DND-41 (cell line): ENCODE data around the gene SYNC.

Source experiments
- ATAC-seq: fragments of 200-7000 bp; cut with Tn5 transposase; 3 replicates; pipeline ENCODE4 v1.9.1; 2021; ENCODE audit warnings: low read depth; ENCODE audit not compliant: insufficient read depth
- DNase-seq: peaks from one replicate; pipeline ENCODE4 v3.0.0-alpha.2; 2020
- H2AFZ ChIP-seq: 2 replicates; pipeline ENCODE4 v1.6.0; 2012; ENCODE audit warnings: low read depth, low read length
- H3K27ac ChIP-seq: 2 replicates; pipeline ENCODE4 v1.5.1; 2012; ENCODE audit warnings: low read length, inconsistent platforms
- H3K27me3 ChIP-seq: fragments of 200-600 bp; sonication (generic); 2 replicates; pipeline ENCODE4 v1.6.0; 2012; ENCODE audit warnings: low read length, mild to moderate bottlenecking, inconsistent platforms; ENCODE audit not compliant: insufficient read depth, poor library complexity
- H3K36me3 ChIP-seq: 2 replicates; pipeline ENCODE4 v1.5.1; 2012; ENCODE audit warnings: low read length, inconsistent platforms; ENCODE audit not compliant: insufficient read depth
- H3K4me1 ChIP-seq: 2 replicates; pipeline ENCODE4 v1.5.1; 2012; ENCODE audit warnings: mild to moderate bottlenecking, low read length; ENCODE audit not compliant: insufficient read depth
- H3K4me2 ChIP-seq: 2 replicates; pipeline ENCODE4 v1.6.0; 2012; ENCODE audit warnings: mild to moderate bottlenecking, moderate library complexity, low read length, inconsistent platforms; ENCODE audit not compliant: insufficient read depth
- H3K4me3 ChIP-seq, 2 experiments: fragments of 200-600 bp in 1 of 2; shearing (Covaris generic) in 1 of 2; 2 replicates each; pipeline ENCODE4 v1.5.1; 2012 to 2016; ENCODE audit warnings: inconsistent platforms in 2 of 2, low read length in 2 of 2, mild to moderate bottlenecking in 2 of 2, low read depth in 1 of 2, moderate library complexity in 1 of 2
- H3K79me2 ChIP-seq: 2 replicates; pipeline ENCODE4 v1.6.0; 2012; ENCODE audit warnings: low read length, inconsistent platforms; ENCODE audit not compliant: insufficient read depth
- H3K9ac ChIP-seq: 2 replicates; pipeline ENCODE4 v1.6.0; 2012; ENCODE audit warnings: low read depth, mild to moderate bottlenecking, inconsistent platforms, low read length, moderate library complexity
- H3K9me3 ChIP-seq: 2 replicates; pipeline ENCODE4 v1.5.1; 2012; ENCODE audit warnings: low read length, moderate library complexity, mild to moderate bottlenecking, inconsistent platforms; ENCODE audit not compliant: insufficient read depth, severe bottlenecking
- H4K20me1 ChIP-seq: 2 replicates; pipeline ENCODE4 v1.6.0; 2012; ENCODE audit warnings: low read length; ENCODE audit not compliant: insufficient read depth
- CTCF ChIP-seq: IDR thresholded peaks from 2 replicates; pipeline ENCODE4 v1.5.1; 2012; ENCODE audit warnings: borderline replicate concordance, low read length, moderate library complexity, mild to moderate bottlenecking; ENCODE audit not compliant: poor library complexity, severe bottlenecking; ENCODE audit errors: extremely low read depth
- EZH2 ChIP-seq: IDR thresholded peaks from 3 replicates; pipeline ENCODE4 v1.6.1; 2012; ENCODE audit warnings: borderline replicate concordance, low read depth, mild to moderate bottlenecking, moderate library complexity, low read length, inconsistent platforms; ENCODE audit not compliant: severe bottlenecking

SYNC gene

GRCh38 chr1:32743380-32744070 lies 41.0 kb upstream of the SYNC start:
- DNase-seq (no peak), ATAC-seq (no peak)
- H3K9ac ChIP-seq: no peak overlapping the region
- no peaks in the 10 kb centered on the region for H3K79me2 ChIP-seq
- H3K36me3 ChIP-seq: no peaks in the 10 kb centered on the region
- H3K9me3 ChIP-seq: no peaks in the 10 kb centered on the region
- no peak overlapping the region for H3K27ac ChIP-seq
- H3K27me3 ChIP-seq: peaks cover 32% of the 10 kb centered on the region
- H3K4me1 ChIP-seq: 0 out of 2 replicates have a peak, but pooled peaks cover 3% of the 10 kb centered on the region
- no peak overlapping the region for H3K4me2 ChIP-seq
- no peak for TF ChIP-seq EZH2
- TF ChIP-seq CTCF: no peak
- no peak overlapping the region for H2AFZ ChIP-seq
- H3K4me3 ChIP-seq: no peak overlapping the region
- peaks cover 10% of the 10 kb centered on the region; the same call in 1 of the 2 replicates for H4K20me1 ChIP-seq

GRCh38 chr1:32742956-32743355 lies 40.4 kb upstream of the SYNC start:
- Histone ChIP-seq H3K27me3 (peaks cover 32% of the 10 kb centered on the region), H3K36me3 (no peaks in the 10 kb centered on the region), H3K4me1 (0 out of 2 replicates have a peak, but pooled peaks cover 3% of the 10 kb centered on the region), H3K4me3 (no peak overlapping the region), H3K9me3 (no peaks in the 10 kb centered on the region), H3K27ac (no peak overlapping the region), H2AFZ (no peak overlapping the region), H4K20me1 (peaks cover 10% of the 10 kb centered on the region; the same call in 1 of the 2 replicates), H3K4me2 (no peak overlapping the region), H3K79me2 (no peaks in the 10 kb centered on the region), H3K9ac (no peak overlapping the region)
- ATAC-seq (no peak), DNase-seq (no peak)
- no peak for TF ChIP-seq CTCF
- no peak for TF ChIP-seq EZH2

- Histone ChIP-seq H3K4me2 (no peak overlapping the region; the same call in 1 of the 2 replicates), H3K79me2 (no peaks in the 10 kb centered on the region), H3K9me3 (no peaks in the 10 kb centered on the region), H3K27ac (no peak overlapping the region), H3K9ac (no peak overlapping the region), H3K4me1 (0 out of 2 replicates have a peak, but pooled peaks cover 3% of the 10 kb centered on the region), H4K20me1 (peaks cover 10% of the 10 kb centered on the region), H3K27me3 (peaks cover 35% of the 10 kb centered on the region), H3K4me3 (no peak overlapping the region), H3K36me3 (no peaks in the 10 kb centered on the region), H2AFZ (no peak overlapping the region)
- DNase-seq (no peak), ATAC-seq (peak; percentile 48; the same call in 1 of the 3 replicates)
- TF ChIP-seq EZH2 (peak; percentile 80), CTCF (no peak)
Measured at GRCh38 chr1:32742199-32742947, 39.8 kb upstream of the SYNC start.
